HuH-7.5 (cell line): Measurements from ENCODE around the gene ITM2B.

ENCODE experiments used
- DNase-seq: peaks from one replicate; pipeline ENCODE4 v3.0.0; 2011; ENCODE audit warnings: low spot score

The ITM2B gene

GRCh38 chr13:48311223-48311622 lies 78.2 kb downstream of the ITM2B start:
- DNase-seq, result no peak

- DNase-seq, result no peak
These were observed 83.1 kb downstream of the ITM2B start for GRCh38 chr13:48315969-48316650.

- DNase-seq, result no peak
These were observed 84.0 kb downstream of the ITM2B start for GRCh38 chr13:48316826-48317510.

- DNase-seq, result no peak
These were observed 84.7 kb downstream of the ITM2B start for GRCh38 chr13:48317511-48318376.

GRCh38 chr13:48318377-48318811 lies 85.4 kb downstream of the ITM2B start:
- no peak for DNase-seq

- no peak for DNase-seq
These were observed 86.0 kb downstream of the ITM2B start for GRCh38 chr13:48318821-48319511.
